HFF-Myc (cell line): ENCODE results near the gene AP1S3.

Source experiments
- DNase-seq: peaks from one replicate; pipeline ENCODE4 v3.0.0-alpha.2; 2011; ENCODE audit warnings: low read depth; ENCODE audit errors: extremely low read depth
- H3K4me3 ChIP-seq: replicated peaks from 2 replicates; pipeline ENCODE4 v1.5.1; 2011; ENCODE audit warnings: low read depth, mild to moderate bottlenecking, control low read depth, low read length
- TF ChIP-seq, protein P1 (sequence below): IDR thresholded peaks from 2 replicates; pipeline ENCODE4 v1.5.1; 2012; ENCODE audit warnings: mild to moderate bottlenecking, low read depth, low read length, control low read depth; ENCODE audit errors: missing control alignments

The AP1S3 gene

DNA sequence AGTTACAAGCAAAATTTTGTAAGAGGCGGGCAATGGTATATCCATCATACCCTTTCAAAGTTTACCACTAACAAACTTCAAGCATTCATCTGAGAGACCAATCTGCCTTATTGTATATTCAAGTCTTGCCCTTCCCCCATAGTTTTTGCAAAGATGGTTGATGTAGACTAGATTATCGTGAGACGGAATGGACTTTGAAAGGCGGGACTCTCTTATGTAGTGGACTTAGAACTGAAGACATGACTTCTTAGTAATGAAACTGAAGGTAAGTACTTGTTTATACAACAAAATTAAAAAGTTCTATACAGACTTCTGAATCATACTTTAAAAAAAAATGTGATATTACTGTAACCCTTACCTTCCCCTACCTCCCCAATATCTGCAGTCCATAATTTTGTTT, 10.4 kb downstream of the AP1S3 start:
- TF ChIP-seq, protein P1, sequence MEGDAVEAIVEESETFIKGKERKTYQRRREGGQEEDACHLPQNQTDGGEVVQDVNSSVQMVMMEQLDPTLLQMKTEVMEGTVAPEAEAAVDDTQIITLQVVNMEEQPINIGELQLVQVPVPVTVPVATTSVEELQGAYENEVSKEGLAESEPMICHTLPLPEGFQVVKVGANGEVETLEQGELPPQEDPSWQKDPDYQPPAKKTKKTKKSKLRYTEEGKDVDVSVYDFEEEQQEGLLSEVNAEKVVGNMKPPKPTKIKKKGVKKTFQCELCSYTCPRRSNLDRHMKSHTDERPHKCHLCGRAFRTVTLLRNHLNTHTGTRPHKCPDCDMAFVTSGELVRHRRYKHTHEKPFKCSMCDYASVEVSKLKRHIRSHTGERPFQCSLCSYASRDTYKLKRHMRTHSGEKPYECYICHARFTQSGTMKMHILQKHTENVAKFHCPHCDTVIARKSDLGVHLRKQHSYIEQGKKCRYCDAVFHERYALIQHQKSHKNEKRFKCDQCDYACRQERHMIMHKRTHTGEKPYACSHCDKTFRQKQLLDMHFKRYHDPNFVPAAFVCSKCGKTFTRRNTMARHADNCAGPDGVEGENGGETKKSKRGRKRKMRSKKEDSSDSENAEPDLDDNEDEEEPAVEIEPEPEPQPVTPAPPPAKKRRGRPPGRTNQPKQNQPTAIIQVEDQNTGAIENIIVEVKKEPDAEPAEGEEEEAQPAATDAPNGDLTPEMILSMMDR = no peak
- no peak for DNase-seq

DNA sequence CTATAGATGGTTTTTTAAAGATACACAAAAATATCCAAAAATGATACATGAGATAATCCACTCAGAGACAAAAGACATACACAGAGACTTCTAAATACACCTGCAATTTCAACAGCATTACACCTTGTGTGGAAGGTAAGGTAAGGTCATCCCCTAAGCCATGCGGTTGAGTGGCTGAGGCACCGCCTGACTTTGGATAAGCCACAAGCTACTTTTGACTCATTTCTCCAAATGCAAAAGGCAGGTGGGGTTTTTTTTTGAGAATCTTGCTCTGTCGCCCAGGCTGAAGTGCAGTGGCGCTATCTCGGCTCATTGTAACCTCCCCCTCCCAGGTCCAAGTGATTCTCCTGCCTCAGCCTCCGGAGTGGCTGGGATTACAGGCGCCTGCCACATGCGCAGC, 13.1 kb downstream of the AP1S3 start:
- DNase-seq = no peak
- H3K4me3 ChIP-seq = no peak overlapping the region
- TF ChIP-seq, protein P1 = no peak

More for the DNA sequence above, 10.4 kb downstream of the AP1S3 start:
- no peak overlapping the region for H3K4me3 ChIP-seq

DNA sequence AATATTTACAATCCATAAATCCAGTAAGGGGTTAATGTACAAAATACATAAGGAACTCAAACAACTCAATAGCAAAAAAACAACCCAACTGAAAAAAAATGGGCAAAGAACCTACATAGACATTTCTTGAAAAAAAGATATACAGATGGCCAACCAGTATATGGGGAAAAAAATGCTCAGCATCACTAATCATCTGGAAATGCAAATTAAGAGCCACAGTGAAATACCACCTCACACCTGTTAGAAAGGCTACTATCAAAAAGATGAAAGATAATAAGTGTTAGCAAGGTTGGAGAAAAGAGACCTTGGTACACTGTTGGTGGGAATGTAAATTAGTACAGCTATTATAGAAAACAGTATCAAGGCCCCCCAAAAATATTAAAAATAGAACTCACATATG, 14.6 kb downstream of the AP1S3 start:
- DNase-seq = no peak
- TF ChIP-seq, protein P1 = no peak
- H3K4me3 ChIP-seq = no peak overlapping the region

DNA sequence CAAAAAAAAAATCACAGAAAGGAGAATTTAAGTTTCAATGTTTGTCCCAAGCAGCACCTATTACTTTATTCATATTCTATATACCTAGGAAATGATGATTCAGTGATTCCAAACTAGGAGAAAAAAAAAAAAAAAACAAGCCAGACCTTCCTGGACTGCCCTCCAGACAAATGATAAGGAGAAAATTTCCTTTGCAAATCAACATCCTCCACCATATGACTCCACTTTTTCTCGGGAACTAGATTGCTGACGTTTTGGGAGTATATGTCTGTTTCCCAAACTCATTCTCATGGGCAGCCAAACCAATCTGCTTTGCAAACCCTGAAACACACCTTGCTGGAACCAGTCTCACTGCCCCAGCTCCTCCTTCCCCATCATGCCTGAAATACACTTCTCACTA, 16.8 kb downstream of the AP1S3 start:
- no peak for DNase-seq
- H3K4me3 ChIP-seq = no peak overlapping the region
- TF ChIP-seq, protein P1 = no peak

- DNase-seq = no peak
- H3K4me3 ChIP-seq = no peak overlapping the region
- TF ChIP-seq, protein P1 = no peak
Observed at GRCh38 chr2:223819891-223820290, 17.5 kb downstream of the AP1S3 start.

DNA sequence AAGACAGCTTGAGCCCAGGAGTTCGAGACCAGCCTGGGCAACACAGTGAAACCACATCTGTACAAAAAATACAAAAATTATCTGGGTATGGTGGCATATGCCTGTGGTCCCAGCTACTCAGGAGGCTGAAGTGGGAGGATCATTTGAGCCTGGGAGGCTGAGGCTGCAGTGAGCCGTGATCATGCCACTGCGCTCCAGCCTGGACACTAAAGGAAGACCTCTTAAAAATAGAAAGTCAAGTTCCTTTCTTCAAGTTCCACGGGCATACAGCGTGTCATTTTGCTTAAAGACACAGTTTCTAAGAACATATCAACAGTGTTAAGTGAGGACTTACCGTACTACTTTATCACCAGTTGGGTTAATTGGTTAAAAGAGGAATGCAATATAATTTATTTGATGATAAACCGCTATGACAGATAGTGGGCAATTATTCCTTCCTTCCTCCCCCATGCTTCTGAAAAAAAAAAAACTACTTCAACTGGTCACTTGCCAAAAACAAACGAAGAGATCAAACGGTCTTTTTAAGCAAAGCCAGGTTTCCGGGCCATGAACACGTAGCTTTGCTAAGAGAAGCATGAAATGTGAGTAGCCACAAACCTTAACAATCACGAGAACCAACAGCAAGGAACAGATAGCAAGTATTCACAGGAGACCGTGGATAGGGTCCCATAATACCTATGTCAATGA, 21.4 kb downstream of the AP1S3 start:
- no peak overlapping the region for H3K4me3 ChIP-seq
- DNase-seq = peak; percentile 51
- TF ChIP-seq, protein P1 = no peak
